Suppressor macrophage treated with lipopolysaccharide for 1 hour (primary cell): ENCODE results near the gene YPEL1.

ENCODE experiments used
- DNase-seq, 3 donors: peaks; one replicate each; pipeline ENCODE4 v3.0.0-alpha.2; 2020 to 2022

The YPEL1 gene

GRCh38 chr22:21735200-21736083, at the start of gene YPEL1:
Gene YPEL1 (minus strand): TSS chr22:21735794. CDS start chr22:21710744, 25,050 bp downstream.
- peak; percentile 99 to 100 (median 99) for DNase-seq

- no peak for DNase-seq
Observed at GRCh38 chr22:21780259-21780658, 44.7 kb upstream of the YPEL1 start.

GRCh38 chr22:21779444-21779843, 43.9 kb upstream of the YPEL1 start:
- no peak for DNase-seq

- DNase-seq, result no peak
Observed at GRCh38 chr22:21778705-21779363, 43.2 kb upstream of the YPEL1 start.

GRCh38 chr22:21771631-21771976, 36.0 kb upstream of the YPEL1 start:
- DNase-seq, result no peak

- no peak for DNase-seq
Observed at GRCh38 chr22:21768435-21768834, 32.8 kb upstream of the YPEL1 start.

GRCh38 chr22:21766691-21767462, 31.3 kb upstream of the YPEL1 start:
- DNase-seq, result no peak

- no peak for DNase-seq
Observed at GRCh38 chr22:21765909-21766529, 30.4 kb upstream of the YPEL1 start.

- no peak for DNase-seq
Observed at GRCh38 chr22:21764038-21764804, 28.6 kb upstream of the YPEL1 start.

- DNase-seq, result peak; percentile 55 to 70 (median 69)
Observed at GRCh38 chr22:21762712-21763581, 27.4 kb upstream of the YPEL1 start.

- no peak for DNase-seq
Observed at GRCh38 chr22:21761994-21762680, 26.5 kb upstream of the YPEL1 start.

- no peak for DNase-seq
Observed at GRCh38 chr22:21761086-21761485, 25.5 kb upstream of the YPEL1 start.

GRCh38 chr22:21760640-21761039, 25.0 kb upstream of the YPEL1 start:
- DNase-seq, result no peak

- DNase-seq, result no peak
Observed at GRCh38 chr22:21759646-21760376, 24.2 kb upstream of the YPEL1 start.

GRCh38 chr22:21759093-21759492, 23.5 kb upstream of the YPEL1 start:
- no peak for DNase-seq

- no peak for DNase-seq
Observed at GRCh38 chr22:21758091-21758864, 22.7 kb upstream of the YPEL1 start.

- DNase-seq, result peak in 1 of 3 donors; percentile 24
Observed at GRCh38 chr22:21755851-21756284, 20.3 kb upstream of the YPEL1 start.

GRCh38 chr22:21754523-21754922, 18.9 kb upstream of the YPEL1 start:
- DNase-seq, result peak in 1 of 3 donors; percentile 13
